CD4-positive, alpha-beta T cell treated with Interleukin-4 for 1 hour (primary cell): ENCODE measurements around the gene ADM2.
A peak's percentile ranks its signal among the peaks of the same experiment; 100 is the strongest.

Source experiments
- DNase-seq, 2 donors: peaks; one replicate each; pipeline ENCODE4 v3.0.0-alpha.2; 2020 to 2022

The ADM2 gene

GRCh38 chr22:50487290-50488005 lies 6.1 kb downstream of the ADM2 start:
- no peak for DNase-seq

GRCh38 chr22:50488006-50488677 lies 6.8 kb downstream of the ADM2 start:
- DNase-seq: no peak

GRCh38 chr22:50488886-50489285 lies 7.5 kb downstream of the ADM2 start:
- no peak for DNase-seq

GRCh38 chr22:50489363-50490243 lies 8.3 kb downstream of the ADM2 start:
- DNase-seq: no peak

- no peak for DNase-seq
Measured at GRCh38 chr22:50490531-50491308, 9.4 kb downstream of the ADM2 start.

GRCh38 chr22:50497093-50497492 lies 15.8 kb downstream of the ADM2 start:
- DNase-seq: no peak

GRCh38 chr22:50498322-50498890 lies 17.1 kb downstream of the ADM2 start:
- peak; percentile 78 to 79 for DNase-seq

- no peak for DNase-seq
Measured at GRCh38 chr22:50500452-50500851, 19.1 kb downstream of the ADM2 start.

- no peak for DNase-seq
Measured at GRCh38 chr22:50502096-50502495, 20.8 kb downstream of the ADM2 start.

- DNase-seq: no peak
Measured at GRCh38 chr22:50502628-50503474, 21.5 kb downstream of the ADM2 start.

- DNase-seq: no peak
Measured at GRCh38 chr22:50503475-50504145, 22.3 kb downstream of the ADM2 start.

GRCh38 chr22:50504369-50505211 lies 23.2 kb downstream of the ADM2 start:
- no peak for DNase-seq

GRCh38 chr22:50505276-50505775 lies 24.0 kb downstream of the ADM2 start:
- DNase-seq: no peak

GRCh38 chr22:50505776-50506610 lies 24.6 kb downstream of the ADM2 start:
- no peak for DNase-seq

- no peak for DNase-seq
Measured at GRCh38 chr22:50506611-50507420, 25.5 kb downstream of the ADM2 start.

- peak; percentile 93 to 94 for DNase-seq
Measured at GRCh38 chr22:50507421-50507990, 26.2 kb downstream of the ADM2 start, which contains the start of gene LMF2. TSS of gene LMF2 (minus strand) at chr22:50507702. CDS start at chr22:50507675, 27 bp downstream.
